H1 (cell line): ENCODE measurements around the gene SND1. TPM values are rescaled to one million over a fixed set of nuclear protein-coding genes. Genes with fewer than 3 reads are reported as not detected.

Source experiments
- CTCF ChIA-PET: fragments of 300-600 bp; sonication (Branson Sonifier 250); formaldehyde crosslinking; loops from one replicate; lab custom pipeline; 2021; ENCODE audit not compliant: partially characterized antibody; lab: Charles Lee
- POLR2A ChIA-PET: fragments of 300-600 bp; sonication (Branson Sonifier 250); formaldehyde crosslinking; loops from one replicate; lab custom pipeline; 2021; ENCODE audit warnings: inconsistent platforms; ENCODE audit not compliant: partially characterized antibody; lab: Charles Lee
- DNase-seq, 2 experiments: peaks; one replicate each; pipeline versions ENCODE4 v3.0.0 to v3.0.0-alpha.2; 2010 to 2022; ENCODE audit warnings: low spot score in 2 of 2, low read depth in 1 of 2, mixed read lengths in 1 of 2
- FAIRE-seq: peaks from 2 replicates; lab custom pipeline; 2011; peaks lifted over from hg19 to GRCh38; lab: Jason Lieb, UNC
- H2AFZ ChIP-seq: 2 replicates; pipeline ENCODE4 v1.8.1; 2012; ENCODE audit warnings: low read length, inconsistent platforms
- H2AK5ac ChIP-seq: 2 replicates; pipeline ENCODE4 v1.6.1; 2013; ENCODE audit warnings: low read depth, low read length
- H2BK120ac ChIP-seq: replicated peaks from 2 replicates; pipeline ENCODE3; 2013; ENCODE audit warnings: low read depth, low read length, inconsistent platforms
- H2BK12ac ChIP-seq: 2 replicates; pipeline ENCODE4 v1.6.1; 2013; ENCODE audit warnings: low read depth, low read length
- H2BK15ac ChIP-seq: 2 replicates; pipeline ENCODE4 v1.6.1; 2013; ENCODE audit warnings: low read length
- H2BK20ac ChIP-seq: 2 replicates; pipeline ENCODE4 v1.6.1; 2013; ENCODE audit warnings: low read length
- H2BK5ac ChIP-seq: 2 replicates; pipeline ENCODE4 v1.6.1; 2013; ENCODE audit warnings: low read depth, low read length
- H3K14ac ChIP-seq: 2 replicates; pipeline ENCODE4 v1.6.1; 2013; ENCODE audit warnings: inconsistent platforms; ENCODE audit not compliant: insufficient read length
- H3K18ac ChIP-seq: 2 replicates; pipeline ENCODE4 v1.6.1; 2013; ENCODE audit warnings: low read length; ENCODE audit errors: extremely low read depth
- H3K23ac ChIP-seq: 2 replicates; pipeline ENCODE4 v1.6.1; 2013; ENCODE audit warnings: inconsistent platforms; ENCODE audit not compliant: insufficient read length
- H3K23me2 ChIP-seq: 2 replicates; pipeline ENCODE4 v1.6.1; 2013; ENCODE audit warnings: low read depth, low read length
- H3K27ac ChIP-seq: 2 replicates; pipeline ENCODE4 v1.6.1; 2011; ENCODE audit warnings: low read depth, low read length, inconsistent platforms
- H3K27me3 ChIP-seq, 4 experiments: replicated peaks in 1 of 4; 1 replicate in 1 of 4; 2 replicates in 3 of 4; pipeline versions ENCODE4 v1.6.1 to v1.8.1; 2011 to 2013; ENCODE audit warnings: low read length in 3 of 4, mild to moderate bottlenecking in 3 of 4, inconsistent platforms in 2 of 4, mixed read lengths in 2 of 4, moderate library complexity in 1 of 4; ENCODE audit not compliant: control insufficient read depth in 3 of 4, insufficient read depth in 3 of 4; ENCODE audit errors: extremely low read depth in 1 of 4
- H3K36me3 ChIP-seq, 4 experiments: 2 replicates each; pipeline versions ENCODE4 v1.6.1 to v1.8.1; 2011 to 2013; ENCODE audit warnings: mild to moderate bottlenecking in 4 of 4, low read length in 3 of 4, moderate library complexity in 2 of 4, control low read depth in 1 of 4, inconsistent platforms in 1 of 4; ENCODE audit not compliant: insufficient read depth in 4 of 4, control insufficient read depth in 2 of 4
- H3K4ac ChIP-seq: replicated peaks from 2 replicates; pipeline ENCODE3; 2013; ENCODE audit warnings: low read length, low read depth, mixed read lengths, inconsistent platforms; ENCODE audit not compliant: insufficient read length
- H3K4me1 ChIP-seq, 4 experiments: replicated peaks in 1 of 4; 1 replicate in 1 of 4; 2 replicates in 3 of 4; pipeline versions ENCODE4 v1.6.1 to v1.8.1; 2011 to 2013; ENCODE audit warnings: low read length in 3 of 4, inconsistent platforms in 2 of 4, mixed read lengths in 1 of 4; ENCODE audit not compliant: insufficient read depth in 4 of 4, control insufficient read depth in 3 of 4
- H3K4me2 ChIP-seq, 2 experiments: 2 replicates each; pipeline versions ENCODE4 v1.6.1 to v1.8.1; 2011 to 2013; ENCODE audit warnings: low read depth in 2 of 2, low read length in 2 of 2, control low read depth in 1 of 2, inconsistent platforms in 1 of 2, mild to moderate bottlenecking in 1 of 2; ENCODE audit not compliant: insufficient read depth in 1 of 2
- H3K4me3 ChIP-seq, 4 experiments: fragments of 200-600, 300-600 bp in 1 of 4; sonication (generic), shearing (Covaris generic), sonication (Bioruptor Twin) in 1 of 4; 2 replicates each; pipeline versions ENCODE4 v1.5.1 to v1.8.1; 2011 to 2016; ENCODE audit warnings: low read length in 4 of 4, low read depth in 3 of 4, control low read depth in 2 of 4, inconsistent platforms in 2 of 4, mild to moderate bottlenecking in 2 of 4, mixed read lengths in 1 of 4, moderate library complexity in 1 of 4; ENCODE audit not compliant: insufficient read depth in 2 of 4; ENCODE audit errors: extremely low read depth in 1 of 4
- H3K56ac ChIP-seq: replicated peaks from 2 replicates; pipeline ENCODE3; 2013; ENCODE audit warnings: low read depth, mild to moderate bottlenecking, mixed read lengths, low read length, inconsistent platforms; ENCODE audit not compliant: insufficient read length
- H3K79me1 ChIP-seq: 2 replicates; pipeline ENCODE4 v1.6.1; 2013; ENCODE audit warnings: low read depth, low read length, control low read depth
- H3K79me2 ChIP-seq, 2 experiments: 2 replicates each; pipeline versions ENCODE4 v1.6.1 to v1.8.1; 2012 to 2013; ENCODE audit warnings: low read length in 2 of 2, mild to moderate bottlenecking in 2 of 2, inconsistent platforms in 1 of 2; ENCODE audit not compliant: insufficient read depth in 2 of 2, control insufficient read depth in 1 of 2
- H3K9ac ChIP-seq, 4 experiments: replicated peaks in 1 of 4; 1 replicate in 1 of 4; 2 replicates in 3 of 4; pipeline versions ENCODE4 v1.6.1 to v1.8.1; 2011 to 2013; ENCODE audit warnings: low read depth in 3 of 4, low read length in 3 of 4, control low read depth in 2 of 4, mild to moderate bottlenecking in 2 of 4, moderate library complexity in 2 of 4, inconsistent platforms in 1 of 4; ENCODE audit errors: extremely low read depth in 1 of 4
- H3K9me3 ChIP-seq, 2 experiments: 2 replicates each; pipeline versions ENCODE4 v1.6.1 to v1.8.1; 2012 to 2013; ENCODE audit warnings: mild to moderate bottlenecking in 2 of 2, moderate library complexity in 2 of 2, control low read depth in 1 of 2, inconsistent platforms in 1 of 2, low read depth in 1 of 2, low read length in 1 of 2, mixed read lengths in 1 of 2; ENCODE audit not compliant: insufficient read depth in 2 of 2
- H4K20me1 ChIP-seq, 2 experiments: replicated peaks in 1 of 2; 2 replicates each; pipeline versions ENCODE3 to v1.8.1; 2011 to 2013; ENCODE audit warnings: inconsistent platforms in 2 of 2, low read length in 2 of 2, mild to moderate bottlenecking in 1 of 2; ENCODE audit not compliant: insufficient read depth in 2 of 2, control insufficient read depth in 1 of 2
- H4K5ac ChIP-seq: 2 replicates; pipeline ENCODE4 v1.6.1; 2013; ENCODE audit warnings: low read length, low read depth, mixed read lengths, inconsistent platforms; ENCODE audit not compliant: insufficient read length
- H4K8ac ChIP-seq: 2 replicates; pipeline ENCODE4 v1.8.0; 2013; ENCODE audit warnings: mild to moderate bottlenecking, moderate library complexity, low read length, inconsistent platforms; ENCODE audit not compliant: insufficient read depth; ENCODE audit errors: extremely low read depth
- H4K91ac ChIP-seq: replicated peaks from 2 replicates; pipeline ENCODE3; 2013; ENCODE audit warnings: low read length, mixed read lengths, inconsistent platforms; ENCODE audit not compliant: insufficient read length
- SAP30 ChIP-seq: fragments of 300-600 bp; sonication (generic); IDR thresholded peaks from 2 replicates; pipeline ENCODE4 v1.7.1; 2012; ENCODE audit warnings: low read length, moderate library complexity, mild to moderate bottlenecking, inconsistent platforms; ENCODE audit not compliant: insufficient read depth, insufficient replicate concordance
- whole genome bisulfite sequencing, 2 experiments: shearing (Covaris generic) in 1 of 2; methylation state at CpG; one replicate each; pipeline versions ENCODE4 v1.1.6 to v1.1.7; 2013 to 2015; ENCODE audit warnings: low lambda C conversion rate in 2 of 2, mixed read lengths in 2 of 2, inconsistent platforms in 1 of 2, low coverage in 1 of 2, missing lambda C conversion rate in 1 of 2; ENCODE audit not compliant: insufficient replicate concordance in 2 of 2, insufficient coverage in 1 of 2, insufficient read length in 1 of 2; ENCODE audit errors: extremely low coverage in 1 of 2, missing lambda C conversion rate in 1 of 2; 5-methylcytosine and 5-hydroxymethylcytosine counted together
- polyA plus RNA-seq, 7 experiments: library from polyadenylated mRNA; depleted of rRNA in 3 of 7; stranded (reverse) in 5 of 7; unstranded in 2 of 7; fragments of >200 nt in 5 of 7; fragments of 200-250 nt in 2 of 7; gene quantifications; 1 replicate in 5 of 7; 2 replicates in 1 of 7; 4 replicates in 1 of 7; pipeline versions ENCODE4 v1.2.1 to v1.2.3, GENCODE V29; 2011 to 2013; ENCODE audit warnings: missing spikeins in 2 of 7, mixed read lengths in 2 of 7
- total RNA-seq: library from RNA; stranded (reverse); fragmentation: NEBNext Ultra II Directional; extraction: Animal tissue kit (Norgen Biotek cat#: 25700); gene quantifications from 2 replicates; pipeline ENCODE4 v1.2.1, GENCODE V29; 2021

The SND1 gene
- total and polyA plus RNA-seq, 2 of the 8 experiments (the other 6 are each of a cell fraction or from before 2014, with no cell fraction given) = 122 to 290 TPM

DNA sequence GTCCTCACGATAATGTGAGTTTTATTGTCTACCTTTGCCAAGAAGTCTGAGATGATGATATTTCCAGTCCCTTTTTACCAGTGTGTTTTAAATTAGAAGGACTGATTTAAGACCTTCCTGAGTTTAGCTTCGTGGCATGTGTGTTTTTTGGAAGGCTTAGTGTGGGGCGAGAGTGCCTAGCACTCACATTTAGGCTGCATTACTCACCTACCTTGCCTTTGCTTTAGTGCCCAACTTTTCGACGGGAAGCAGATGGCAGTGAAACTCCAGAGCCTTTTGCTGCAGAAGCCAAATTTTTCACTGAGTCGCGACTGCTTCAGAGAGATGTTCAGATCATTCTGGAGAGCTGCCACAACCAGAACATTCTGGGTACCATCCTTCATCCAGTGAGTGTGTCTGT lies 50.9 kb downstream of the SND1 start:
- H3K9me3 ChIP-seq = no peaks in the 10 kb centered on the region
- H3K27me3 ChIP-seq = no peaks in the 10 kb centered on the region
- H3K23ac ChIP-seq = no peak overlapping the region
- ChIA-PET POLR2A (no interaction called here), CTCF (interaction anchor here (2.4 kb wide), 1 partner anchor 10 kb away, joined by 10 read pairs; no protein-coding TSS in a partner anchor)
- H2BK15ac ChIP-seq = no peak overlapping the region
- H4K20me1 ChIP-seq = peaks cover 7 to 14% of the 10 kb centered on the region in 2 experiments
- no peak overlapping the region for H2BK12ac ChIP-seq
- no peak overlapping the region for H4K5ac ChIP-seq
- H3K4me2 ChIP-seq = no peak overlapping the region
- H3K9ac ChIP-seq = no peak overlapping the region
- peaks cover 0 to 18% of the 10 kb centered on the region in 2 experiments; a peak in 2 of 4 replicates for H3K79me2 ChIP-seq
- peaks cover 9 to 89% (median 58%) of the 10 kb centered on the region in 4 experiments for H3K36me3 ChIP-seq
- H4K8ac ChIP-seq = no peak overlapping the region
- H2AFZ ChIP-seq = no peak overlapping the region
- H3K23me2 ChIP-seq = no peaks in the 10 kb centered on the region
- H2AK5ac ChIP-seq = no peak overlapping the region
- H3K4me1 ChIP-seq = no peaks in the 10 kb centered on the region
- no peak overlapping the region for H3K56ac ChIP-seq
- no peak overlapping the region for H3K14ac ChIP-seq
- no peak for FAIRE-seq
- no peak for DNase-seq
- H2BK20ac ChIP-seq = no peak overlapping the region
- H3K4me3 ChIP-seq = no peak overlapping the region
- H4K91ac ChIP-seq = no peak overlapping the region
- H3K27ac ChIP-seq = no peak overlapping the region
- no peak overlapping the region for H2BK120ac ChIP-seq
- H3K79me1 ChIP-seq = peaks cover 4% of the 10 kb centered on the region
- H3K4ac ChIP-seq = no peak overlapping the region
- H3K18ac ChIP-seq = no peak overlapping the region
- H2BK5ac ChIP-seq = no peak overlapping the region
- 86% methylated on average over 7 of the region's 7 CpGs; no CpG with 5 or more reads in 1 of the 2 experiments for WGBS, 2 experiments
- TF ChIP-seq SAP30 = no peak
